ENCODE results near the gene PIMREG. TPM values are rescaled to one million over a fixed set of nuclear protein-coding genes. Genes with fewer than 3 reads are reported as not detected.

Gene PIMREG
- polyA plus RNA-seq, 1 donor (not counting 4 experiments of a cell fraction or from before 2014, with no cell fraction given): 7.5 TPM

GRCh38 chr17:6402258-6402657 lies 42.0 kb upstream of the PIMREG start:
- no peak for FAIRE-seq
- H3K79me2 ChIP-seq (ENCODE audit: control insufficient read depth, insufficient read depth, low read length): no peaks in the 10 kb centered on the region
- no peak overlapping the region for H3K4me3 ChIP-seq (ENCODE audit: control insufficient read depth in 2 of 3, extremely low read depth in 1 of 3, insufficient read depth in 2 of 3, low read depth in 1 of 3, low read length in 3 of 3)
- H3K9me3 ChIP-seq (ENCODE audit: control insufficient read depth, low read depth, low read length): no peaks in the 10 kb centered on the region
- H3K27ac ChIP-seq (ENCODE audit: control insufficient read depth, insufficient read depth, low read length): no peak overlapping the region
- no peaks in the 10 kb centered on the region for H3K36me3 ChIP-seq (ENCODE audit: control insufficient read depth in 2 of 2, extremely low read depth in 1 of 2, insufficient read depth in 2 of 2, low read length in 2 of 2)
- H3K9me1 ChIP-seq (ENCODE audit: control insufficient read depth, extremely low read depth, insufficient read depth, low read length): no peaks in the 10 kb centered on the region
- TF ChIP-seq CTCF (optimal IDR thresholded peaks at IDR 0.05 in 1 of 3, IDR thresholded peaks at IDR 0.05 in 1 of 3, conservative IDR thresholded peaks at IDR 0.05 in 1 of 3; ENCODE audit: extremely low read depth in 1 of 3, insufficient read depth in 2 of 3, low read length in 3 of 3) (no peak), EZH2 (IDR thresholded peaks at IDR 0.05; ENCODE audit: low read length) (no peak)
- no peaks in the 10 kb centered on the region for H4K20me1 ChIP-seq (ENCODE audit: control insufficient read depth, extremely low read depth, insufficient read depth, low read length)
- dilution Hi-C loops (cut with MboI; ENCODE audit: extremely low pct_ligation_motif_present, low sequenced_read_pairs): loop anchor here (25.0 kb wide), 1 partner anchor 790 kb away; no protein-coding TSS in a partner anchor
- H3K4me2 ChIP-seq (ENCODE audit: control insufficient read depth, extremely low read depth, insufficient read depth, low read depth, low read length): no peak overlapping the region
- no peak overlapping the region for H2AFZ ChIP-seq (ENCODE audit: control insufficient read depth, low read length)
- no peak for DNase-seq (ENCODE audit: low read depth, low spot score)
- H3K27me3 ChIP-seq (ENCODE audit: control insufficient read depth, extremely low read depth, insufficient read depth, low read length): peaks cover 4% of the 10 kb centered on the region
- no peaks in the 10 kb centered on the region for H3K4me1 ChIP-seq (ENCODE audit: control insufficient read depth, extremely low read depth, insufficient read depth, low read length)
- H3K9ac ChIP-seq (ENCODE audit: control insufficient read depth, extremely low read depth, insufficient read depth, low read length): no peak overlapping the region

- Histone ChIP-seq H3K4me3 (ENCODE audit: control insufficient read depth in 2 of 3, extremely low read depth in 1 of 3, insufficient read depth in 2 of 3, low read depth in 1 of 3, low read length in 3 of 3) (no peak overlapping the region), H3K27me3 (ENCODE audit: control insufficient read depth, extremely low read depth, insufficient read depth, low read length) (no peaks in the 10 kb centered on the region), H3K27ac (ENCODE audit: control insufficient read depth, insufficient read depth, low read length) (no peak overlapping the region), H3K4me1 (ENCODE audit: control insufficient read depth, extremely low read depth, insufficient read depth, low read length) (no peaks in the 10 kb centered on the region), H3K36me3 (ENCODE audit: control insufficient read depth in 2 of 2, extremely low read depth in 1 of 2, insufficient read depth in 2 of 2, low read length in 2 of 2) (no peaks in the 10 kb centered on the region), H3K79me2 (ENCODE audit: control insufficient read depth, insufficient read depth, low read length) (no peaks in the 10 kb centered on the region), H3K9ac (ENCODE audit: control insufficient read depth, extremely low read depth, insufficient read depth, low read length) (no peak overlapping the region), H3K9me3 (ENCODE audit: control insufficient read depth, low read depth, low read length) (no peaks in the 10 kb centered on the region), H3K4me2 (ENCODE audit: control insufficient read depth, extremely low read depth, insufficient read depth, low read depth, low read length) (no peak overlapping the region), H2AFZ (ENCODE audit: control insufficient read depth, low read length) (no peak overlapping the region), H4K20me1 (ENCODE audit: control insufficient read depth, extremely low read depth, insufficient read depth, low read length) (no peaks in the 10 kb centered on the region), H3K9me1 (ENCODE audit: control insufficient read depth, extremely low read depth, insufficient read depth, low read length) (no peaks in the 10 kb centered on the region)
- FAIRE-seq: no peak
- TF ChIP-seq EZH2 (IDR thresholded peaks at IDR 0.05; ENCODE audit: low read length): no peak
- TF ChIP-seq CTCF (optimal IDR thresholded peaks at IDR 0.05 in 1 of 3, IDR thresholded peaks at IDR 0.05 in 1 of 3, conservative IDR thresholded peaks at IDR 0.05 in 1 of 3; ENCODE audit: extremely low read depth in 1 of 3, insufficient read depth in 2 of 3, low read length in 3 of 3): no peak
- dilution Hi-C loops (cut with MboI; ENCODE audit: extremely low pct_ligation_motif_present, low sequenced_read_pairs): loop anchor here (25.0 kb wide), 1 partner anchor 796 kb away; no protein-coding TSS in a partner anchor
- DNase-seq (ENCODE audit: low read depth, low spot score): no peak
Measured at GRCh38 chr17:6408276-6408675, 36.0 kb upstream of the PIMREG start.
